IMR-90 (cell line): Measurements from ENCODE around the gene PMAIP1. TPM values are rescaled to one million over a fixed set of nuclear protein-coding genes. Genes with fewer than 3 reads are reported as not detected.

Experiments used
- ATAC-seq: fragments of 200-7000 bp; cut with Tn5 transposase; 2 replicates; pipeline ENCODE4 v1.9.1; 2020; ENCODE audit warnings: low read depth, mild to moderate bottlenecking, moderate library complexity
- BruUV-seq: library from RNA; stranded (reverse); fragments of 400-500 nt; replicated peaks from 2 replicates; lab custom pipeline; 2021; lab: Mats Ljungman, UMichigan
- CTCF ChIA-PET: fragments of 300-600 bp; formaldehyde crosslinking; extraction: SDS; loops from one replicate; lab custom pipeline; 2021; ENCODE audit warnings: antibody characterized with exemption; lab: Yijun Ruan, JAX
- POLR2A ChIA-PET: fragments of 300-600 bp; sonication (Branson Sonifier 250); formaldehyde crosslinking; loops from one replicate; lab custom pipeline; 2022; ENCODE audit warnings: antibody characterized with exemption; ENCODE audit not compliant: unreplicated experiment; lab: Charles Lee
- DNase-seq: peaks from one replicate; pipeline ENCODE4 v3.0.0; 2013
- H2AFZ ChIP-seq: replicated peaks from 2 replicates; pipeline ENCODE3; 2013; ENCODE audit warnings: low read length, mild to moderate bottlenecking; ENCODE audit not compliant: poor library complexity
- H2AK5ac ChIP-seq: 2 replicates; pipeline ENCODE4 v1.6.1; 2013; ENCODE audit warnings: low read depth, low read length, inconsistent platforms
- H2AK9ac ChIP-seq: replicated peaks from 2 replicates; pipeline ENCODE3; 2013; ENCODE audit warnings: mild to moderate bottlenecking, low read depth, low read length, moderate library complexity; ENCODE audit not compliant: poor library complexity
- H2BK120ac ChIP-seq: 2 replicates; pipeline ENCODE4 v1.6.1; 2013; ENCODE audit warnings: low read depth, low read length, inconsistent platforms
- H2BK15ac ChIP-seq: 3 replicates; pipeline ENCODE4 v1.6.1; 2013; ENCODE audit warnings: low read depth, low read length, inconsistent platforms
- H2BK20ac ChIP-seq: 2 replicates; pipeline ENCODE4 v1.6.1; 2013; ENCODE audit warnings: low read depth, mild to moderate bottlenecking, inconsistent platforms, low read length, moderate library complexity
- H2BK5ac ChIP-seq: 2 replicates; pipeline ENCODE4 v1.6.1; 2013; ENCODE audit warnings: mild to moderate bottlenecking, low read depth, low read length, inconsistent platforms; ENCODE audit not compliant: poor library complexity, severe bottlenecking
- H3K14ac ChIP-seq: replicated peaks from 2 replicates; pipeline ENCODE4 v1.6.1; 2013; ENCODE audit warnings: low read depth, low read length, inconsistent platforms
- H3K18ac ChIP-seq: 2 replicates; pipeline ENCODE4 v1.6.1; 2013; ENCODE audit warnings: low read depth, low read length, control low read depth
- H3K23ac ChIP-seq: 2 replicates; pipeline ENCODE4 v1.6.1; 2013; ENCODE audit warnings: low read depth, low read length, inconsistent platforms
- H3K27ac ChIP-seq: 2 replicates; pipeline ENCODE4 v1.5.1; 2013; ENCODE audit warnings: mild to moderate bottlenecking, control low read depth, low read length; ENCODE audit not compliant: insufficient read depth
- H3K27me3 ChIP-seq: 2 replicates; pipeline ENCODE4 v1.6.1; 2013; ENCODE audit warnings: low read length; ENCODE audit not compliant: control insufficient read depth, insufficient read depth
- H3K36me3 ChIP-seq: 2 replicates; pipeline ENCODE4 v1.6.1; 2013; ENCODE audit warnings: low read length, mixed read lengths; ENCODE audit not compliant: control insufficient read depth, insufficient read depth
- H3K4ac ChIP-seq: 2 replicates; pipeline ENCODE4 v1.6.1; 2013; ENCODE audit warnings: low read depth, low read length, inconsistent platforms
- H3K4me1 ChIP-seq: 2 replicates; pipeline ENCODE4 v1.6.1; 2013; ENCODE audit warnings: low read length, mixed read lengths; ENCODE audit not compliant: control insufficient read depth, insufficient read depth
- H3K4me2 ChIP-seq: 2 replicates; pipeline ENCODE4 v1.6.1; 2013; ENCODE audit warnings: low read depth, mild to moderate bottlenecking, control low read depth, low read length, moderate library complexity
- H3K4me3 ChIP-seq: 2 replicates; pipeline ENCODE4 v1.5.1; 2013; ENCODE audit warnings: low read depth, mild to moderate bottlenecking, control low read depth, low read length, moderate library complexity; ENCODE audit not compliant: insufficient read depth
- H3K56ac ChIP-seq: 2 replicates; pipeline ENCODE4 v1.6.1; 2013; ENCODE audit warnings: low read length, inconsistent platforms; ENCODE audit not compliant: insufficient read depth; ENCODE audit errors: extremely low read depth
- H3K79me1 ChIP-seq, 2 experiments: 2 replicates each; pipeline ENCODE4 v1.6.1; 2013; ENCODE audit warnings: low read length in 2 of 2, inconsistent platforms in 1 of 2, low read depth in 1 of 2
- H3K9ac ChIP-seq: 2 replicates; pipeline ENCODE4 v1.6.1; 2013; ENCODE audit warnings: low read depth, low read length, control low read depth
- H3K9me1 ChIP-seq: 2 replicates; pipeline ENCODE4 v1.6.1; 2013; ENCODE audit warnings: low read length, inconsistent platforms; ENCODE audit not compliant: insufficient read depth
- H3K9me3 ChIP-seq: 2 replicates; pipeline ENCODE4 v1.6.1; 2013; ENCODE audit warnings: low read length; ENCODE audit not compliant: control insufficient read depth, insufficient read depth
- H4K20me1 ChIP-seq: 2 replicates; pipeline ENCODE4 v1.6.1; 2013; ENCODE audit warnings: low read length, inconsistent platforms; ENCODE audit not compliant: insufficient read depth
- H4K5ac ChIP-seq: 2 replicates; pipeline ENCODE4 v1.6.1; 2013; ENCODE audit warnings: mild to moderate bottlenecking, low read depth, low read length, control low read depth
- H4K8ac ChIP-seq, 2 experiments: 2 replicates each; pipeline ENCODE4 v1.6.1; 2013; ENCODE audit warnings: low read depth in 2 of 2, low read length in 2 of 2, control low read depth in 1 of 2, inconsistent platforms in 1 of 2
- H4K91ac ChIP-seq: 2 replicates; pipeline ENCODE4 v1.6.1; 2013; ENCODE audit warnings: low read depth, low read length, inconsistent platforms; ENCODE audit not compliant: insufficient read depth
- RFX5 ChIP-seq: IDR thresholded peaks from 2 replicates; pipeline ENCODE4 v1.8.0; 2012; ENCODE audit warnings: low read depth, mild to moderate bottlenecking, low read length, moderate library complexity
- SMC3 ChIP-seq: fragments of 150-350 bp; IDR thresholded peaks from 2 replicates; pipeline ENCODE4 v1.6.1; 2016; ENCODE audit warnings: low read depth, mild to moderate bottlenecking, antibody characterized with exemption, low read length, moderate library complexity
- USF2 ChIP-seq: fragments of 150-350 bp; IDR thresholded peaks from 2 replicates; pipeline ENCODE4 v1.6.1; 2017; ENCODE audit warnings: mild to moderate bottlenecking, antibody characterized with exemption, low read length, low read depth
- WGBS, 2 experiments: methylation state at CpG; one replicate each; pipeline versions ENCODE4 v1.1.5 to v1.1.7; 2013; ENCODE audit warnings: missing lambda C conversion rate in 2 of 2; ENCODE audit not compliant: insufficient read length in 1 of 2; ENCODE audit errors: extremely low coverage in 2 of 2; 5-methylcytosine and 5-hydroxymethylcytosine counted together
- dilution Hi-C: fragments of 300-500 bp; cut with HindIII; formaldehyde crosslinking; loops from one replicate; pipeline ENCODE4 v1.14.3; 2018; ENCODE audit warnings: low sequenced_read_pairs; ENCODE audit not compliant: unreplicated experiment
- in situ Hi-C: fragments of 300-500 bp; cut with MboI; formaldehyde crosslinking; loops from 3 replicates; pipeline ENCODE4 v1.14.3; 2019; ENCODE audit warnings: low sequenced_read_pairs, inconsistent platforms, mixed read lengths
- intact Hi-C: fragments of 100-400 bp; cut with micrococcal nuclease; formaldehyde crosslinking; loops from 2 replicates; pipeline ENCODE4 v1.10.0; 2022
- polyA plus RNA-seq, 3 experiments: library from polyadenylated mRNA; depleted of rRNA; stranded (reverse); fragments of >200 nt; gene quantifications; 2 replicates each; pipeline ENCODE4 v1.2.3, GENCODE V29; 2012; ENCODE audit warnings: low replicate concordance in 1 of 3
- total RNA-seq: library from RNA; depleted of rRNA; stranded (reverse); fragments of >200 nt; gene quantifications from 2 replicates; pipeline ENCODE4 v1.2.3, GENCODE V29; 2012

PMAIP1 gene
- total and polyA plus RNA-seq, 2 of the 4 experiments (the other 2 are of a cell fraction): 14.0 to 30.1 TPM

GRCh38 chr18:59942601-59943000 is 42.8 kb downstream of the PMAIP1 start:
- Histone ChIP-seq H2BK120ac (no peak overlapping the region), H4K5ac (no peak overlapping the region), H3K23ac (no peak overlapping the region), H3K4me2 (no peak overlapping the region), H3K4me3 (no peak overlapping the region), H4K20me1 (no peaks in the 10 kb centered on the region), H2AFZ (no peak overlapping the region), H3K9me1 (no peaks in the 10 kb centered on the region), H3K79me1 (no peaks in the 10 kb centered on the region), H2BK15ac (no peak overlapping the region), H3K4ac (no peak overlapping the region), H3K27ac (no peak overlapping the region), H2BK5ac (no peak overlapping the region), H3K14ac (no peak overlapping the region), H3K56ac (no peak overlapping the region), H3K18ac (no peak overlapping the region), H3K27me3 (no peaks in the 10 kb centered on the region), H2AK9ac (no peak overlapping the region), H3K36me3 (no peaks in the 10 kb centered on the region), H4K8ac (no peak overlapping the region), H3K4me1 (no peaks in the 10 kb centered on the region), H2AK5ac (no peak overlapping the region), H3K9ac (no peak overlapping the region), H2BK20ac (no peak overlapping the region), H4K91ac (no peak overlapping the region), H3K9me3 (no peaks in the 10 kb centered on the region)
- ChIA-PET POLR2A (no interaction called here), CTCF (no interaction called here)
- dilution Hi-C loops (no loop called here), in situ Hi-C loops (no loop called here), intact Hi-C loops (no loop called here)
- ATAC-seq (no peak), DNase-seq (no peak)
- BruUV-seq: no TSS peak
- no CpG with 5 or more reads among the region's 4 CpGs for WGBS, 2 experiments
- TF ChIP-seq SMC3 (no peak), USF2 (no peak), RFX5 (no peak)
